Fibroblast of lung (primary cell): ENCODE measurements around the gene ITPKA.

ENCODE experiments used
- EZH2 ChIP-seq: IDR thresholded peaks from 2 replicates; pipeline ENCODE4 v1.5.1; 2012; ENCODE audit warnings: low read length, control low read depth, mild to moderate bottlenecking; ENCODE audit errors: missing control alignments
- TF ChIP-seq, protein P1 (sequence below), 2 donors: IDR thresholded peaks in 1 of 2; conservative IDR thresholded peaks in 1 of 2; 1 replicate in 1 of 2; 2 replicates in 1 of 2; pipeline ENCODE4 v1.5.1; 2011 to 2012; ENCODE audit warnings: low read length in 2 of 2, control low read depth in 1 of 2, inconsistent platforms in 1 of 2, low read depth in 1 of 2, mild to moderate bottlenecking in 1 of 2

DNA sequence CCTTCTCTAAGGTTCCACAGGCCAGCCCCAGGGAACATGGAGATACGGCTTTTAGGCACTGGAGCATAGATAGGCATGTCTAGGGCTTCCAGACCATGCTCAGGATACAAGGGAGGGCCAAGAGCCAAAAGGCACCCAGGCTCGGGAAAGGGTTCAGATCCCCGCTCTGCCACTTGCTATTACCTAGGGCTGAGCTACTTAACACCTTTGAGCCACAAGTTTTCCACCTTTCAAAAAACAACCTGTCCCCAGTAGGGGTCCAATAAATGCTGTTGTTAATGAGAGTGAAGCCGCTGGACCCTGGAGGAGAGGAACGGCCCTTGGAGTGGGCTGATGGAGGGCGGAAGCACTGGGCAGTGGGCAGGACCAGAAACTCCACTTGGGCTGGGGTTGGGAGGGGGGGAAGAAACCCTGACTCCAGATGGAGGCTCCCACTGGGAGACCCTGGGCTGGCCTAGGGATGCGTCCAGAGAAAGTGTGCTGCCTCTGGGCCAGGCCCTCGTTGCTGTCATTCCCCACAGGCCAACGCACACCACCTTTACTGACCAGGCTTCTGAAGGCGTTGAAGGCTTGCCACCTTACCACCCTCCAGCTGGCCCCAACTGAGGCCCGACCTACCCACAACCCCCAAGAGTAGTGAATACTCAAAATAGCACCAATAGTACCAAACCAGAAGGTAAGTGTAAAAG lies 8.6 kb upstream of the ITPKA start:
- TF ChIP-seq, protein P1, sequence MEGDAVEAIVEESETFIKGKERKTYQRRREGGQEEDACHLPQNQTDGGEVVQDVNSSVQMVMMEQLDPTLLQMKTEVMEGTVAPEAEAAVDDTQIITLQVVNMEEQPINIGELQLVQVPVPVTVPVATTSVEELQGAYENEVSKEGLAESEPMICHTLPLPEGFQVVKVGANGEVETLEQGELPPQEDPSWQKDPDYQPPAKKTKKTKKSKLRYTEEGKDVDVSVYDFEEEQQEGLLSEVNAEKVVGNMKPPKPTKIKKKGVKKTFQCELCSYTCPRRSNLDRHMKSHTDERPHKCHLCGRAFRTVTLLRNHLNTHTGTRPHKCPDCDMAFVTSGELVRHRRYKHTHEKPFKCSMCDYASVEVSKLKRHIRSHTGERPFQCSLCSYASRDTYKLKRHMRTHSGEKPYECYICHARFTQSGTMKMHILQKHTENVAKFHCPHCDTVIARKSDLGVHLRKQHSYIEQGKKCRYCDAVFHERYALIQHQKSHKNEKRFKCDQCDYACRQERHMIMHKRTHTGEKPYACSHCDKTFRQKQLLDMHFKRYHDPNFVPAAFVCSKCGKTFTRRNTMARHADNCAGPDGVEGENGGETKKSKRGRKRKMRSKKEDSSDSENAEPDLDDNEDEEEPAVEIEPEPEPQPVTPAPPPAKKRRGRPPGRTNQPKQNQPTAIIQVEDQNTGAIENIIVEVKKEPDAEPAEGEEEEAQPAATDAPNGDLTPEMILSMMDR (conservative IDR thresholded peaks at IDR 0.05 in 1 of 2, IDR thresholded peaks at IDR 0.05 in 1 of 2; ENCODE audit: low read depth in 1 of 2, low read length in 2 of 2) = no peak
- no peak for TF ChIP-seq EZH2
